HepG2 (cell line): ENCODE measurements around the gene RAD51D.

Experiments
- CEBPB ChIP-seq: IDR thresholded peaks from 2 replicates; pipeline ENCODE4 v1.6.1; 2011; ENCODE audit warnings: low read depth, low read length, improper control_type of control experiment, borderline replicate concordance
- E2F1 ChIP-seq: sonication (generic); formaldehyde crosslinking; IDR thresholded peaks from 2 replicates; pipeline ENCODE4 v1.5.0; 2020; ENCODE audit warnings: missing genetic modification reagents
- HMG20B ChIP-seq: conservative IDR thresholded peaks from 2 replicates; pipeline ENCODE4 v1.6.1; 2016; ENCODE audit warnings: missing genetic modification reagents, missing compliant biosample characterization
- MZF1 ChIP-seq: sonication (generic); formaldehyde crosslinking; IDR thresholded peaks from 2 replicates; pipeline ENCODE4 v1.8.1; 2023; ENCODE audit warnings: mild to moderate bottlenecking, missing genetic modification reagents, borderline replicate concordance
- NFIC ChIP-seq: IDR thresholded peaks from 2 replicates; pipeline ENCODE4 v1.6.1; 2012; ENCODE audit warnings: mild to moderate bottlenecking, low read length, inconsistent platforms
- RBAK ChIP-seq: sonication (generic); formaldehyde crosslinking; IDR thresholded peaks from 2 replicates; pipeline ENCODE4 v1.5.1; 2020; ENCODE audit warnings: mild to moderate bottlenecking, missing genetic modification reagents
- TBP ChIP-seq: sonication (generic); formaldehyde crosslinking; IDR thresholded peaks from 2 replicates; pipeline ENCODE4 v1.5.0; 2020; ENCODE audit warnings: missing genetic modification reagents
- ZFP90 ChIP-seq: sonication (generic); formaldehyde crosslinking; IDR thresholded peaks from 2 replicates; pipeline ENCODE4 v1.8.0; 2022; ENCODE audit warnings: missing genetic modification reagents, mild to moderate bottlenecking, inconsistent platforms, borderline replicate concordance
- ZNF121 ChIP-seq: sonication (generic); formaldehyde crosslinking; IDR thresholded peaks from 2 replicates; pipeline ENCODE4 v1.5.0; 2020; ENCODE audit warnings: mild to moderate bottlenecking, missing genetic modification reagents
- ZNF318 ChIP-seq: sonication (generic); formaldehyde crosslinking; IDR thresholded peaks from 2 replicates; pipeline ENCODE4 v1.4.0; 2020; ENCODE audit warnings: mild to moderate bottlenecking, missing genetic modification reagents
- ZNF557 ChIP-seq: sonication (generic); formaldehyde crosslinking; IDR thresholded peaks from 2 replicates; pipeline ENCODE4 v1.4.0; 2020; ENCODE audit warnings: missing genetic modification reagents

- TF ChIP-seq TBP (CRISPR knock-in tag) (no peak), ZNF318 (CRISPR knock-in tag) (no peak), RBAK (CRISPR knock-in tag) (no peak), ZNF557 (CRISPR knock-in tag) (no peak), CEBPB (no peak), E2F1 (CRISPR knock-in tag) (no peak), ZFP90 (no peak), NFIC (no peak), MZF1 (no peak), HMG20B (CRISPR knock-in tag) (no peak), ZNF121 (CRISPR knock-in tag) (no peak)
Measured at GRCh38 chr17:35148144-35148543, 28.5 kb upstream of the RAD51D start.
